ENCODE data around the gene BRMS1L.

The BRMS1L gene

GRCh38 chr14:35810963-35811362, 15.2 kb upstream of the BRMS1L start:
- ChIA-PET CTCF (interaction anchor here (1.3 kb wide), 1 partner anchor 12 kb away, joined by 3 read pairs; no protein-coding TSS in a partner anchor), POLR2A (no interaction called here)
- no peak overlapping the region for H3K27ac ChIP-seq (ENCODE audit: insufficient read depth in 1 of 2, low read depth in 1 of 2, low read length in 2 of 2, poor library complexity in 1 of 2, severe bottlenecking in 2 of 2)
- H3K4me3 ChIP-seq (ENCODE audit: control insufficient read depth in 1 of 7, extremely low read depth in 1 of 7, insufficient read depth in 4 of 7, low read depth in 2 of 7, low read length in 6 of 7): no peak overlapping the region
- H3K27me3 ChIP-seq (replicated peaks in 2 of 5; ENCODE audit: control insufficient read depth in 4 of 5, insufficient read depth in 5 of 5, low read length in 4 of 5): no peaks in the 10 kb centered on the region
- H3K9me3 ChIP-seq (ENCODE audit: control extremely low read depth in 1 of 5, control insufficient read depth in 4 of 5, insufficient read depth in 2 of 5, low read depth in 1 of 5, low read length in 4 of 5): no peaks in the 10 kb centered on the region
- no peaks in the 10 kb centered on the region for H3K36me3 ChIP-seq (ENCODE audit: control insufficient read depth in 4 of 4, insufficient read depth in 4 of 4, low read length in 3 of 4)
- peaks cover 0 to 14% (median 12%) of the 10 kb centered on the region in 4 experiments for H3K4me1 ChIP-seq (ENCODE audit: control extremely low read depth in 1 of 4, control insufficient read depth in 4 of 4, insufficient read depth in 4 of 4, low read length in 3 of 4)
- no CpG with 5 or more reads among the region's 4 CpGs for WGBS (ENCODE audit: insufficient coverage)
- no peak for DNase-seq

GRCh38 chr14:35814371-35815005, 11.7 kb upstream of the BRMS1L start:
- H3K27me3 ChIP-seq (replicated peaks in 2 of 5; ENCODE audit: control insufficient read depth in 4 of 5, insufficient read depth in 5 of 5, low read length in 4 of 5): no peaks in the 10 kb centered on the region
- H3K4me1 ChIP-seq (ENCODE audit: control extremely low read depth in 1 of 4, control insufficient read depth in 4 of 4, insufficient read depth in 4 of 4, low read length in 3 of 4): no peaks in the 10 kb centered on the region
- WGBS (ENCODE audit: insufficient coverage): 100% methylated on average over 1 of the region's 3 CpGs
- ChIA-PET POLR2A (no interaction called here), CTCF (interaction anchor here (0.6 to 2.6 kb wide), 5 partner anchors 8 to 37 kb away, joined by 3 to 6 read pairs (median 5); partner anchors contain the start of gene BRMS1L)
- H3K4me3 ChIP-seq (ENCODE audit: control insufficient read depth in 1 of 7, extremely low read depth in 1 of 7, insufficient read depth in 4 of 7, low read depth in 2 of 7, low read length in 6 of 7): no peak overlapping the region
- H3K9me3 ChIP-seq (ENCODE audit: control extremely low read depth in 1 of 5, control insufficient read depth in 4 of 5, insufficient read depth in 2 of 5, low read depth in 1 of 5, low read length in 4 of 5): no peaks in the 10 kb centered on the region
- no peak overlapping the region for H3K27ac ChIP-seq (ENCODE audit: insufficient read depth in 1 of 2, low read depth in 1 of 2, low read length in 2 of 2, poor library complexity in 1 of 2, severe bottlenecking in 2 of 2)
- DNase-seq: peak; percentile 71 to 85 (median 76)
- H3K36me3 ChIP-seq (ENCODE audit: control insufficient read depth in 4 of 4, insufficient read depth in 4 of 4, low read length in 3 of 4): no peaks in the 10 kb centered on the region

- Histone ChIP-seq H3K27me3 (replicated peaks in 2 of 5; ENCODE audit: control insufficient read depth in 4 of 5, insufficient read depth in 5 of 5, low read length in 4 of 5) (peaks cover 0 to 2% (median 0%) of the 10 kb centered on the region in 5 experiments), H3K4me1 (ENCODE audit: control extremely low read depth in 1 of 4, control insufficient read depth in 4 of 4, insufficient read depth in 4 of 4, low read length in 3 of 4) (no peaks in the 10 kb centered on the region), H3K4me3 (ENCODE audit: control insufficient read depth in 1 of 7, extremely low read depth in 1 of 7, insufficient read depth in 4 of 7, low read depth in 2 of 7, low read length in 6 of 7) (no peak overlapping the region), H3K27ac (ENCODE audit: insufficient read depth in 1 of 2, low read depth in 1 of 2, low read length in 2 of 2, poor library complexity in 1 of 2, severe bottlenecking in 2 of 2) (no peak overlapping the region), H3K9me3 (ENCODE audit: control extremely low read depth in 1 of 5, control insufficient read depth in 4 of 5, insufficient read depth in 2 of 5, low read depth in 1 of 5, low read length in 4 of 5) (no peaks in the 10 kb centered on the region), H3K36me3 (ENCODE audit: control insufficient read depth in 4 of 4, insufficient read depth in 4 of 4, low read length in 3 of 4) (no peaks in the 10 kb centered on the region)
- WGBS (ENCODE audit: insufficient coverage): 92% methylated on average over 8 of the region's 13 CpGs
- ChIA-PET CTCF (interaction anchor here (0.9 to 1.7 kb wide), 11 partner anchors 8 to 589 kb away, joined by 3 to 6 read pairs (median 3); partner anchors contain the start of gene BRMS1L), POLR2A (no interaction called here)
- peak; percentile 33 to 64 (median 56) for DNase-seq
Measured at GRCh38 chr14:35818346-35819115, 7.6 kb upstream of the BRMS1L start.

- ChIA-PET CTCF (interaction anchor here (1.3 kb wide), 1 partner anchor 13 kb away, joined by 3 read pairs; no protein-coding TSS in a partner anchor), POLR2A (no interaction called here)
- no peaks in the 10 kb centered on the region for H3K36me3 ChIP-seq (ENCODE audit: control insufficient read depth in 4 of 4, insufficient read depth in 4 of 4, low read length in 3 of 4)
- H3K9me3 ChIP-seq (ENCODE audit: control extremely low read depth in 1 of 5, control insufficient read depth in 4 of 5, insufficient read depth in 2 of 5, low read depth in 1 of 5, low read length in 4 of 5): no peaks in the 10 kb centered on the region
- no peak for DNase-seq
- WGBS (ENCODE audit: insufficient coverage): over 99% methylated on average over 18 of the region's 32 CpGs
- H3K4me1 ChIP-seq (ENCODE audit: control extremely low read depth in 1 of 4, control insufficient read depth in 4 of 4, insufficient read depth in 4 of 4, low read length in 3 of 4): no peaks in the 10 kb centered on the region
- peaks cover 0 to 2% (median 0%) of the 10 kb centered on the region in 5 experiments for H3K27me3 ChIP-seq (replicated peaks in 2 of 5; ENCODE audit: control insufficient read depth in 4 of 5, insufficient read depth in 5 of 5, low read length in 4 of 5)
- no peak overlapping the region for H3K27ac ChIP-seq (ENCODE audit: insufficient read depth in 1 of 2, low read depth in 1 of 2, low read length in 2 of 2, poor library complexity in 1 of 2, severe bottlenecking in 2 of 2)
- no peak overlapping the region for H3K4me3 ChIP-seq (ENCODE audit: control insufficient read depth in 1 of 7, extremely low read depth in 1 of 7, insufficient read depth in 4 of 7, low read depth in 2 of 7, low read length in 6 of 7)
Measured at GRCh38 chr14:35819591-35820540, 6.3 kb upstream of the BRMS1L start.

- Histone ChIP-seq H3K36me3 (ENCODE audit: control insufficient read depth in 4 of 4, insufficient read depth in 4 of 4, low read length in 3 of 4) (no peaks in the 10 kb centered on the region), H3K4me1 (ENCODE audit: control extremely low read depth in 1 of 4, control insufficient read depth in 4 of 4, insufficient read depth in 4 of 4, low read length in 3 of 4) (peaks cover 2 to 7% (median 4%) of the 10 kb centered on the region in 4 experiments), H3K27me3 (replicated peaks in 2 of 5; ENCODE audit: control insufficient read depth in 4 of 5, insufficient read depth in 5 of 5, low read length in 4 of 5) (peaks cover 0 to 2% (median 0%) of the 10 kb centered on the region in 5 experiments), H3K27ac (ENCODE audit: insufficient read depth in 1 of 2, low read depth in 1 of 2, low read length in 2 of 2, poor library complexity in 1 of 2, severe bottlenecking in 2 of 2) (no peak overlapping the region), H3K9me3 (ENCODE audit: control extremely low read depth in 1 of 5, control insufficient read depth in 4 of 5, insufficient read depth in 2 of 5, low read depth in 1 of 5, low read length in 4 of 5) (no peaks in the 10 kb centered on the region), H3K4me3 (ENCODE audit: control insufficient read depth in 1 of 7, extremely low read depth in 1 of 7, insufficient read depth in 4 of 7, low read depth in 2 of 7, low read length in 6 of 7) (no peak overlapping the region)
- ChIA-PET POLR2A (no interaction called here), CTCF (interaction anchor here (0.8 to 2.3 kb wide), 7 partner anchors 8 to 103 kb away, joined by 3 to 10 read pairs (median 5); no protein-coding TSS in a partner anchor)
- peak; percentile 42 to 51 (median 42) for DNase-seq
- 10% methylated on average over 2 of the region's 7 CpGs for WGBS (ENCODE audit: insufficient coverage)
Measured at GRCh38 chr14:35821564-35822411, 4.3 kb upstream of the BRMS1L start.

DNA sequence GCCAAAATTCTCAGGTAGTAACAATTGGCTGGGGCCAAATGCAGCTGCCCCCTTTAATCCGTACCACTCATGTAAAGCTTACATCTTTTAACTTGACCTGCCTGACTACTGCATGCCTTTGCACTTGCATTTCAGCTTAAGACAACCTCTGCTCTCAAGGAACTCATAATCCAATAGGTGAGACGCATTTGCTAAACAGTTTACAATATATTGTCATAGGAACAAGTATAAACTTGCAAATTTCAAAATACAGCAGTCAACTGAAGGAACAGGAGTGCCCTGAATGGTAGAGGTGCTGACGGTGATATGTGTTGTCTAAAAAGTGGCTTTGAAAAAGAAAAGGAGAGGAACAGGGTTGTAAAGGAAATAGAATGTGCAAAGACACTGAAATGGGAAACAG, 3.6 kb upstream of the BRMS1L start:
- Histone ChIP-seq H3K4me3 (ENCODE audit: control insufficient read depth in 1 of 7, extremely low read depth in 1 of 7, insufficient read depth in 4 of 7, low read depth in 2 of 7, low read length in 6 of 7) (no peak overlapping the region), H3K27me3 (replicated peaks in 2 of 5; ENCODE audit: control insufficient read depth in 4 of 5, insufficient read depth in 5 of 5, low read length in 4 of 5) (peaks cover 0 to 2% (median 0%) of the 10 kb centered on the region in 5 experiments), H3K27ac (ENCODE audit: insufficient read depth in 1 of 2, low read depth in 1 of 2, low read length in 2 of 2, poor library complexity in 1 of 2, severe bottlenecking in 2 of 2) (no peak overlapping the region), H3K4me1 (ENCODE audit: control extremely low read depth in 1 of 4, control insufficient read depth in 4 of 4, insufficient read depth in 4 of 4, low read length in 3 of 4) (peaks cover 3 to 14% (median 6%) of the 10 kb centered on the region in 4 experiments), H3K9me3 (ENCODE audit: control extremely low read depth in 1 of 5, control insufficient read depth in 4 of 5, insufficient read depth in 2 of 5, low read depth in 1 of 5, low read length in 4 of 5) (no peaks in the 10 kb centered on the region), H3K36me3 (ENCODE audit: control insufficient read depth in 4 of 4, insufficient read depth in 4 of 4, low read length in 3 of 4) (no peaks in the 10 kb centered on the region)
- DNase-seq: no peak
- POLR2A ChIA-PET: no interaction called here
- CTCF ChIA-PET: interaction anchor here (0.8 to 2.3 kb wide), 7 partner anchors 9 to 103 kb away, joined by 3 to 10 read pairs (median 5); no protein-coding TSS in a partner anchor
- 90% methylated on average over 2 of the region's 3 CpGs for WGBS (ENCODE audit: insufficient coverage)

Measured in common myeloid progenitor, CD34-positive (primary cell).